Measurements from ENCODE around the gene UFM1.
A peak's percentile ranks its signal among the peaks of the same experiment; 100 is the strongest.

UFM1 gene

GRCh38 chr13:38340624-38341023, 9.0 kb upstream of the UFM1 start:
- no peaks in the 10 kb centered on the region for H3K9me3 ChIP-seq

DNA sequence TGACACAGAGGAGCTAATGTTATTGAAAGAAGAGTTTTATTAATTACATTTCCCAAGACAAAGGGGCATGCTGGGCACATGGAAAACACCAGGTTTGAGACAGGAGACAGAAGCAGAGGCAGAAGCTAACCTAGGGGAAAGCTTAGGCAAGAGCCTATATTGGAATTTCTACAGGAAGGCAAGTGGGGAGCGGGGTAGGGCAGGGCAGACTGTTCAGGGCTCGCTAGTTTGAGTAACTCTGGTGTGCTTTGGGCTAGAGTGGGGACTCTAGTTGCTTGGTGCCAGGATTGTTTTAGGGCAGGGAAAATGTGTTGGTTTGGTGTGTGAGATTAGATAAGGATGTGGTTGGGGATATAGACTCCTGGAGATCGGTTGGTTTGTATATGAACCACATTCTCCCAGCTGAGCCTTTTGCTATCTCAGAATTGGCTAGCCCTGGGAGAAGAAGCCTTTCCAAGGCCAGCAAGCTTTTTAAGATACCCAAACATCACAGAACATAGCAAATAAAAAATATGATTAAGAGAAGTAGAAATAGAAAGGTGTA, 8.4 kb upstream of the UFM1 start:
- Histone ChIP-seq H3K4me3 (ENCODE audit: low read depth, low read length) (no peak overlapping the region), H3K4me1 (no peaks in the 10 kb centered on the region), H3K9me3 (no peaks in the 10 kb centered on the region), H3K36me3 (no peaks in the 10 kb centered on the region), H3K27me3 (peaks cover 22% of the 10 kb centered on the region)
- no peak for TF ChIP-seq CTCF (IDR thresholded peaks at IDR 0.05; ENCODE audit: low read depth, low read length)
- DNase-seq, result no peak

More at GRCh38 chr13:38340624-38341023, 9.0 kb upstream of the UFM1 start:
- no peak for TF ChIP-seq CTCF (IDR thresholded peaks at IDR 0.05; ENCODE audit: low read depth, low read length)
- H3K4me3 ChIP-seq (ENCODE audit: low read depth, low read length), result no peak overlapping the region
- H3K4me1 ChIP-seq, result no peaks in the 10 kb centered on the region
- H3K36me3 ChIP-seq, result no peaks in the 10 kb centered on the region
- DNase-seq, result no peak
- H3K27me3 ChIP-seq, result peaks cover 16% of the 10 kb centered on the region

DNA sequence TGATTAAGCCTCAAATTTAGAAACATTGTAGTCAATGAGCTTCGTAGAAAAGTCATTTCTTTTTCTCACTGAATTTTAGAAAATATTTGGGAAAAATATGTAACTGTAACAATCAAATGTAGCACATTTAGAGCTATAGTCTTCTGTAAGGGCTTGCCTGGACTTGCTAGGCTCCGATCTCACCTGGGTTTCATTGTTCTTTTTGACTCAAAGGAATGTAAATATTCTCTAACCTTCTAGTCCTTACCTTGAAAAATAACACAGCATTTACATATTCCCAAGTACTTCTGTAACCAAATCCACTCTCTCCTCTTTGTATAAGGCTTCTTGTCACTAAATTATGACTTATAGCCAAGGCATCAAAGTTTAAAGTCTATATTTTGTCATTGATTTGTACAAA, 2.9 kb upstream of the UFM1 start:
- H3K36me3 ChIP-seq, result peaks cover 6% of the 10 kb centered on the region
- H3K27me3 ChIP-seq, result peaks cover 37% of the 10 kb centered on the region
- no peak overlapping the region for H3K4me3 ChIP-seq (ENCODE audit: low read depth, low read length)
- no peaks in the 10 kb centered on the region for H3K4me1 ChIP-seq
- no peak for TF ChIP-seq CTCF (IDR thresholded peaks at IDR 0.05; ENCODE audit: low read depth, low read length)
- DNase-seq, result no peak
- no peaks in the 10 kb centered on the region for H3K9me3 ChIP-seq

- Histone ChIP-seq H3K36me3 (peaks cover 6% of the 10 kb centered on the region), H3K27me3 (peaks cover 29% of the 10 kb centered on the region), H3K4me1 (no peaks in the 10 kb centered on the region), H3K4me3 (ENCODE audit: low read depth, low read length) (peak overlapping the region; percentile 94), H3K9me3 (no peaks in the 10 kb centered on the region)
- no peak for DNase-seq
- no peak for TF ChIP-seq CTCF (IDR thresholded peaks at IDR 0.05; ENCODE audit: low read depth, low read length)
These were observed 726 bp upstream of the UFM1 start for GRCh38 chr13:38348861-38349389.

- H3K4me3 ChIP-seq (ENCODE audit: low read depth, low read length), result peak overlapping the region; percentile 94
- H3K36me3 ChIP-seq, result peaks cover 16% of the 10 kb centered on the region
- peaks cover 29% of the 10 kb centered on the region for H3K27me3 ChIP-seq
- H3K9me3 ChIP-seq, result no peaks in the 10 kb centered on the region
- DNase-seq, result peak; percentile 33
- TF ChIP-seq CTCF (IDR thresholded peaks at IDR 0.05; ENCODE audit: low read depth, low read length), result no peak
- H3K4me1 ChIP-seq, result no peaks in the 10 kb centered on the region
These were observed 515 bp downstream of the UFM1 start for GRCh38 chr13:38350114-38350617.

DNA sequence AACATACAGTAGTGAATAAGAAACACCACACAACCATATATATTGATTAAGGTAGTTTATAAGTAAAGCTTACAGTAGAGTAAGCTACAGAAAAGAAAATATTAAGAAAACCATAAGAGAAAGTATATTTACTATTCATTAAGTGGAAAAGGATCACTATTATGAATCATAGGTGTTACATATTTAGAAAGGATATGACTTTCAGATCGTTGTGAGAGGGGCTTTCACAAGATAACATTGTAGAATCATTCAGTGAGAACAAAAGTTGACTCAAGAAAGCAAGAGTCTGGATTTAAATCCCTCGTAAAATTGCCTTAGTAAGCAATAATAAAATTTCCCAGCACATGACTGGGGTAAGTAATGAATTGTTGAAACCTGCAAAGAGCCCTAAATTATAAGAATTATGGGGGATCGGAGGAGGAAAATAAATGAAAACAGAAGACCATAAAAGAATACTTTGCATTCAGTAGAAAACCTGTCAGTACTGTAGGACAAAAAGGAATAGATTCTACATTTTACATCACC, 6.0 kb downstream of the UFM1 start:
- Histone ChIP-seq H3K27me3 (no peaks in the 10 kb centered on the region), H3K36me3 (peaks cover 29% of the 10 kb centered on the region), H3K4me1 (no peaks in the 10 kb centered on the region), H3K9me3 (no peaks in the 10 kb centered on the region), H3K4me3 (ENCODE audit: low read depth, low read length) (no peak overlapping the region)
- no peak for TF ChIP-seq CTCF (IDR thresholded peaks at IDR 0.05; ENCODE audit: low read depth, low read length)
- DNase-seq, result no peak

All from BE2C (cell line).